IMR-90 (cell line): ENCODE measurements around the gene MAML2. TPM values are rescaled to one million over a fixed set of nuclear protein-coding genes. Genes with fewer than 3 reads are reported as not detected.

ENCODE experiments used
- ATAC-seq: fragments of 200-7000 bp; cut with Tn5 transposase; 2 replicates; pipeline ENCODE4 v1.9.1; 2020; ENCODE audit warnings: low read depth, mild to moderate bottlenecking, moderate library complexity
- BruUV-seq: library from RNA; stranded (reverse); fragments of 400-500 nt; replicated peaks from 2 replicates; lab custom pipeline; 2021; lab: Mats Ljungman, UMichigan
- CTCF ChIA-PET: fragments of 300-600 bp; formaldehyde crosslinking; extraction: SDS; loops from one replicate; lab custom pipeline; 2021; ENCODE audit warnings: antibody characterized with exemption; lab: Yijun Ruan, JAX
- POLR2A ChIA-PET: fragments of 300-600 bp; sonication (Branson Sonifier 250); formaldehyde crosslinking; loops from one replicate; lab custom pipeline; 2022; ENCODE audit warnings: antibody characterized with exemption; ENCODE audit not compliant: unreplicated experiment; lab: Charles Lee
- DNase-seq: peaks from one replicate; pipeline ENCODE4 v3.0.0; 2013
- H2AFZ ChIP-seq: replicated peaks from 2 replicates; pipeline ENCODE3; 2013; ENCODE audit warnings: low read length, mild to moderate bottlenecking; ENCODE audit not compliant: poor library complexity
- H2AK5ac ChIP-seq: 2 replicates; pipeline ENCODE4 v1.6.1; 2013; ENCODE audit warnings: low read depth, low read length, inconsistent platforms
- H2AK9ac ChIP-seq: replicated peaks from 2 replicates; pipeline ENCODE3; 2013; ENCODE audit warnings: mild to moderate bottlenecking, low read depth, low read length, moderate library complexity; ENCODE audit not compliant: poor library complexity
- H2BK120ac ChIP-seq: 2 replicates; pipeline ENCODE4 v1.6.1; 2013; ENCODE audit warnings: low read depth, low read length, inconsistent platforms
- H2BK15ac ChIP-seq: 3 replicates; pipeline ENCODE4 v1.6.1; 2013; ENCODE audit warnings: low read depth, low read length, inconsistent platforms
- H2BK20ac ChIP-seq: 2 replicates; pipeline ENCODE4 v1.6.1; 2013; ENCODE audit warnings: low read depth, mild to moderate bottlenecking, inconsistent platforms, low read length, moderate library complexity
- H2BK5ac ChIP-seq: 2 replicates; pipeline ENCODE4 v1.6.1; 2013; ENCODE audit warnings: mild to moderate bottlenecking, low read depth, low read length, inconsistent platforms; ENCODE audit not compliant: poor library complexity, severe bottlenecking
- H3K14ac ChIP-seq: replicated peaks from 2 replicates; pipeline ENCODE4 v1.6.1; 2013; ENCODE audit warnings: low read depth, low read length, inconsistent platforms
- H3K18ac ChIP-seq: 2 replicates; pipeline ENCODE4 v1.6.1; 2013; ENCODE audit warnings: low read depth, low read length, control low read depth
- H3K23ac ChIP-seq: 2 replicates; pipeline ENCODE4 v1.6.1; 2013; ENCODE audit warnings: low read depth, low read length, inconsistent platforms
- H3K27ac ChIP-seq: 2 replicates; pipeline ENCODE4 v1.5.1; 2013; ENCODE audit warnings: mild to moderate bottlenecking, control low read depth, low read length; ENCODE audit not compliant: insufficient read depth
- H3K27me3 ChIP-seq: 2 replicates; pipeline ENCODE4 v1.6.1; 2013; ENCODE audit warnings: low read length; ENCODE audit not compliant: control insufficient read depth, insufficient read depth
- H3K36me3 ChIP-seq: 2 replicates; pipeline ENCODE4 v1.6.1; 2013; ENCODE audit warnings: low read length, mixed read lengths; ENCODE audit not compliant: control insufficient read depth, insufficient read depth
- H3K4ac ChIP-seq: 2 replicates; pipeline ENCODE4 v1.6.1; 2013; ENCODE audit warnings: low read depth, low read length, inconsistent platforms
- H3K4me1 ChIP-seq: 2 replicates; pipeline ENCODE4 v1.6.1; 2013; ENCODE audit warnings: low read length, mixed read lengths; ENCODE audit not compliant: control insufficient read depth, insufficient read depth
- H3K4me2 ChIP-seq: 2 replicates; pipeline ENCODE4 v1.6.1; 2013; ENCODE audit warnings: low read depth, mild to moderate bottlenecking, control low read depth, low read length, moderate library complexity
- H3K4me3 ChIP-seq: 2 replicates; pipeline ENCODE4 v1.5.1; 2013; ENCODE audit warnings: low read depth, mild to moderate bottlenecking, control low read depth, low read length, moderate library complexity; ENCODE audit not compliant: insufficient read depth
- H3K56ac ChIP-seq: 2 replicates; pipeline ENCODE4 v1.6.1; 2013; ENCODE audit warnings: low read length, inconsistent platforms; ENCODE audit not compliant: insufficient read depth; ENCODE audit errors: extremely low read depth
- H3K79me1 ChIP-seq, 2 experiments: 2 replicates each; pipeline ENCODE4 v1.6.1; 2013; ENCODE audit warnings: low read length in 2 of 2, inconsistent platforms in 1 of 2, low read depth in 1 of 2
- H3K9ac ChIP-seq: 2 replicates; pipeline ENCODE4 v1.6.1; 2013; ENCODE audit warnings: low read depth, low read length, control low read depth
- H3K9me1 ChIP-seq: 2 replicates; pipeline ENCODE4 v1.6.1; 2013; ENCODE audit warnings: low read length, inconsistent platforms; ENCODE audit not compliant: insufficient read depth
- H3K9me3 ChIP-seq: 2 replicates; pipeline ENCODE4 v1.6.1; 2013; ENCODE audit warnings: low read length; ENCODE audit not compliant: control insufficient read depth, insufficient read depth
- H4K20me1 ChIP-seq: 2 replicates; pipeline ENCODE4 v1.6.1; 2013; ENCODE audit warnings: low read length, inconsistent platforms; ENCODE audit not compliant: insufficient read depth
- H4K5ac ChIP-seq: 2 replicates; pipeline ENCODE4 v1.6.1; 2013; ENCODE audit warnings: mild to moderate bottlenecking, low read depth, low read length, control low read depth
- H4K8ac ChIP-seq, 2 experiments: 2 replicates each; pipeline ENCODE4 v1.6.1; 2013; ENCODE audit warnings: low read depth in 2 of 2, low read length in 2 of 2, control low read depth in 1 of 2, inconsistent platforms in 1 of 2
- H4K91ac ChIP-seq: 2 replicates; pipeline ENCODE4 v1.6.1; 2013; ENCODE audit warnings: low read depth, low read length, inconsistent platforms; ENCODE audit not compliant: insufficient read depth
- BHLHE40 ChIP-seq: fragments of 150-350 bp; IDR thresholded peaks from 2 replicates; pipeline ENCODE4 v1.6.1; 2016; ENCODE audit warnings: mild to moderate bottlenecking, low read depth, low read length
- CEBPB ChIP-seq: IDR thresholded peaks from 2 replicates; pipeline ENCODE4 v1.6.1; 2012; ENCODE audit warnings: low read depth, low read length, improper control_type of control experiment
- CHD1 ChIP-seq: IDR thresholded peaks from 2 replicates; pipeline ENCODE4 v1.6.1; 2012; ENCODE audit warnings: low read depth, low read length, improper control_type of control experiment
- CTCF ChIP-seq: conservative IDR thresholded peaks from 2 replicates; pipeline ENCODE4 v1.5.1; 2012; ENCODE audit warnings: mild to moderate bottlenecking, low read depth, low read length, improper control_type of control experiment
- ELK1 ChIP-seq: fragments of 150-350 bp; IDR thresholded peaks from 2 replicates; pipeline ENCODE4 v1.6.1; 2016; ENCODE audit warnings: low read depth, mild to moderate bottlenecking, low read length, moderate library complexity, borderline replicate concordance
- FOS ChIP-seq: fragments of 150-350 bp; IDR thresholded peaks from 2 replicates; pipeline ENCODE4 v1.6.1; 2016; ENCODE audit warnings: low read depth, low read length
- MAFK ChIP-seq: IDR thresholded peaks from 2 replicates; pipeline ENCODE4 v1.6.1; 2012; ENCODE audit warnings: low read depth, low read length, improper control_type of control experiment
- MAZ ChIP-seq: IDR thresholded peaks from 2 replicates; pipeline ENCODE4 v1.6.1; 2012; ENCODE audit warnings: low read depth, mild to moderate bottlenecking, low read length, improper control_type of control experiment, moderate library complexity, borderline replicate concordance
- MXI1 ChIP-seq: IDR thresholded peaks from 2 replicates; pipeline ENCODE4 v1.6.1; 2012; ENCODE audit warnings: low read depth, mild to moderate bottlenecking, low read length, moderate library complexity, borderline replicate concordance
- NFE2L2 ChIP-seq: fragments of 150-350 bp; IDR thresholded peaks from 2 replicates; pipeline ENCODE4 v1.6.1; 2016; ENCODE audit warnings: low read depth, mild to moderate bottlenecking, low read length
- POLR2A ChIP-seq: IDR thresholded peaks from 2 replicates; pipeline ENCODE4 v1.6.1; 2012; ENCODE audit warnings: mild to moderate bottlenecking, low read depth, low read length
- RAD21 ChIP-seq: IDR thresholded peaks from 2 replicates; pipeline ENCODE4 v1.6.1; 2012; ENCODE audit warnings: low read length, improper control_type of control experiment
- RCOR1 ChIP-seq: IDR thresholded peaks from 2 replicates; pipeline ENCODE4 v1.6.1; 2012; ENCODE audit warnings: mild to moderate bottlenecking, low read length, improper control_type of control experiment; ENCODE audit not compliant: insufficient replicate concordance
- SMC3 ChIP-seq: fragments of 150-350 bp; IDR thresholded peaks from 2 replicates; pipeline ENCODE4 v1.6.1; 2016; ENCODE audit warnings: low read depth, mild to moderate bottlenecking, antibody characterized with exemption, low read length, moderate library complexity
- WGBS, 2 experiments: methylation state at CpG; one replicate each; pipeline versions ENCODE4 v1.1.5 to v1.1.7; 2013; ENCODE audit warnings: missing lambda C conversion rate in 2 of 2; ENCODE audit not compliant: insufficient read length in 1 of 2; ENCODE audit errors: extremely low coverage in 2 of 2; 5-methylcytosine and 5-hydroxymethylcytosine counted together
- dilution Hi-C: fragments of 300-500 bp; cut with HindIII; formaldehyde crosslinking; loops from one replicate; pipeline ENCODE4 v1.14.3; 2018; ENCODE audit warnings: low sequenced_read_pairs; ENCODE audit not compliant: unreplicated experiment
- in situ Hi-C: fragments of 300-500 bp; cut with MboI; formaldehyde crosslinking; loops from 3 replicates; pipeline ENCODE4 v1.14.3; 2019; ENCODE audit warnings: low sequenced_read_pairs, inconsistent platforms, mixed read lengths
- intact Hi-C: fragments of 100-400 bp; cut with micrococcal nuclease; formaldehyde crosslinking; loops from 2 replicates; pipeline ENCODE4 v1.10.0; 2022
- polyA plus RNA-seq, 3 experiments: library from polyadenylated mRNA; depleted of rRNA; stranded (reverse); fragments of >200 nt; gene quantifications; 2 replicates each; pipeline ENCODE4 v1.2.3, GENCODE V29; 2012; ENCODE audit warnings: low replicate concordance in 1 of 3
- total RNA-seq: library from RNA; depleted of rRNA; stranded (reverse); fragments of >200 nt; gene quantifications from 2 replicates; pipeline ENCODE4 v1.2.3, GENCODE V29; 2012

Gene MAML2
- total and polyA plus RNA-seq, 2 of the 4 experiments (the other 2 are of a cell fraction): 15.0 to 19.5 TPM

- no peak for TF ChIP-seq ELK1
Observed at GRCh38 chr11:96275801-96276594, 67.0 kb downstream of the MAML2 start (continued).

GRCh38 chr11:96273507-96273906 is 69.5 kb downstream of the MAML2 start:
- H3K4me3 ChIP-seq: no peak overlapping the region
- no peak overlapping the region for H3K23ac ChIP-seq
- H3K9me1 ChIP-seq: peaks cover 4% of the 10 kb centered on the region; the same call in 1 of the 2 replicates
- no peak overlapping the region for H3K56ac ChIP-seq
- dilution Hi-C loops: no loop called here
- no peak overlapping the region for H4K91ac ChIP-seq
- BruUV-seq: no TSS peak
- H2BK5ac ChIP-seq: no peak overlapping the region
- WGBS, 2 experiments: no CpG with 5 or more reads among the region's 1 CpG
- H3K9ac ChIP-seq: no peak overlapping the region
- H3K79me1 ChIP-seq: peaks cover 29 to 57% of the 10 kb centered on the region in 2 experiments
- no peak overlapping the region for H3K27ac ChIP-seq
- no peak overlapping the region for H2AK5ac ChIP-seq
- H3K4ac ChIP-seq: no peak overlapping the region
- no peak overlapping the region for H4K5ac ChIP-seq
- H2BK15ac ChIP-seq: no peak overlapping the region
- no peaks in the 10 kb centered on the region for H3K27me3 ChIP-seq
- no peak overlapping the region for H2BK120ac ChIP-seq
- H3K14ac ChIP-seq: no peak overlapping the region
- DNase-seq (no peak), ATAC-seq (no peak)
- no peak overlapping the region for H2AFZ ChIP-seq
- H3K36me3 ChIP-seq: peaks cover 5% of the 10 kb centered on the region; the same call in 1 of the 2 replicates
- POLR2A ChIA-PET: no interaction called here
- H2AK9ac ChIP-seq: no peak overlapping the region
- peaks cover 9% of the 10 kb centered on the region for H3K4me1 ChIP-seq
- no peak overlapping the region for H3K4me2 ChIP-seq
- no peaks in the 10 kb centered on the region for H4K20me1 ChIP-seq
- CTCF ChIA-PET: no interaction called here
- in situ Hi-C loops: no loop called here
- H3K9me3 ChIP-seq: no peaks in the 10 kb centered on the region
- intact Hi-C loops: no loop called here
- no peak overlapping the region for H4K8ac ChIP-seq
- H2BK20ac ChIP-seq: no peak overlapping the region
- no peak overlapping the region for H3K18ac ChIP-seq
- TF ChIP-seq RCOR1 (no peak), RAD21 (no peak), MAZ (no peak), FOS (no peak), CEBPB (no peak), POLR2A (no peak), MAFK (no peak), SMC3 (no peak), MXI1 (no peak), BHLHE40 (no peak), NFE2L2 (no peak), CHD1 (no peak), CTCF (no peak)
